Osteoblast (primary cell): ENCODE measurements around the gene UPK1A. TPM values are rescaled to one million over a fixed set of nuclear protein-coding genes. Genes with fewer than 3 reads are reported as not detected.

ENCODE experiments used
- DNase-seq: peaks from one replicate; pipeline ENCODE4 v3.0.0; 2011; ENCODE audit warnings: low spot score, mixed read lengths; ENCODE audit not compliant: insufficient read length; ENCODE audit errors: missing footprints
- H2AFZ ChIP-seq: 2 replicates; pipeline ENCODE4 v1.6.0; 2011; ENCODE audit warnings: mild to moderate bottlenecking, low read length
- H3K27ac ChIP-seq: 2 replicates; pipeline ENCODE4 v1.5.1; 2011; ENCODE audit warnings: mild to moderate bottlenecking, low read depth, low read length, moderate library complexity
- H3K27me3 ChIP-seq: 2 replicates; pipeline ENCODE4 v1.6.0; 2012; ENCODE audit warnings: mild to moderate bottlenecking, control low read depth, inconsistent platforms, low read length, moderate library complexity; ENCODE audit not compliant: insufficient read depth
- H3K36me3 ChIP-seq: 2 replicates; pipeline ENCODE4 v1.5.1; 2011; ENCODE audit warnings: mild to moderate bottlenecking, low read length, control low read depth, moderate library complexity; ENCODE audit not compliant: insufficient read depth
- H3K4me1 ChIP-seq: 2 replicates; pipeline ENCODE4 v1.5.1; 2011; ENCODE audit warnings: mild to moderate bottlenecking, low read length, control low read depth, moderate library complexity; ENCODE audit not compliant: insufficient read depth
- H3K4me2 ChIP-seq: 2 replicates; pipeline ENCODE4 v1.6.0; 2011; ENCODE audit warnings: mild to moderate bottlenecking, low read length; ENCODE audit not compliant: insufficient read depth
- H3K4me3 ChIP-seq: fragments of 200-600 bp; sonication (generic); 3 replicates; pipeline ENCODE4 v1.5.1; 2012; ENCODE audit warnings: mild to moderate bottlenecking, low read length, inconsistent platforms; ENCODE audit not compliant: insufficient read depth
- H3K79me2 ChIP-seq: 2 replicates; pipeline ENCODE4 v1.6.0; 2012; ENCODE audit warnings: mild to moderate bottlenecking, low read length, control low read depth, inconsistent platforms; ENCODE audit not compliant: insufficient read depth
- H3K9me3 ChIP-seq: 2 replicates; pipeline ENCODE4 v1.5.1; 2011; ENCODE audit warnings: low read depth, low read length, control low read depth
- H4K20me1 ChIP-seq: 2 replicates; pipeline ENCODE4 v1.6.0; 2012; ENCODE audit warnings: mild to moderate bottlenecking, low read length, control low read depth; ENCODE audit not compliant: insufficient read depth
- total RNA-seq: library from RNA; depleted of rRNA; stranded (reverse); fragments of >200 nt; gene quantifications from 2 replicates; pipeline ENCODE4 v1.2.3, GENCODE V29; 2012
- TF ChIP-seq, protein P1 (sequence below): IDR thresholded peaks from 2 replicates; pipeline ENCODE4 v1.5.1; 2011; ENCODE audit warnings: mild to moderate bottlenecking, low read depth, low read length, moderate library complexity; ENCODE audit errors: extremely low read depth

UPK1A gene
- total RNA-seq, 1 donor, result not detected

DNA sequence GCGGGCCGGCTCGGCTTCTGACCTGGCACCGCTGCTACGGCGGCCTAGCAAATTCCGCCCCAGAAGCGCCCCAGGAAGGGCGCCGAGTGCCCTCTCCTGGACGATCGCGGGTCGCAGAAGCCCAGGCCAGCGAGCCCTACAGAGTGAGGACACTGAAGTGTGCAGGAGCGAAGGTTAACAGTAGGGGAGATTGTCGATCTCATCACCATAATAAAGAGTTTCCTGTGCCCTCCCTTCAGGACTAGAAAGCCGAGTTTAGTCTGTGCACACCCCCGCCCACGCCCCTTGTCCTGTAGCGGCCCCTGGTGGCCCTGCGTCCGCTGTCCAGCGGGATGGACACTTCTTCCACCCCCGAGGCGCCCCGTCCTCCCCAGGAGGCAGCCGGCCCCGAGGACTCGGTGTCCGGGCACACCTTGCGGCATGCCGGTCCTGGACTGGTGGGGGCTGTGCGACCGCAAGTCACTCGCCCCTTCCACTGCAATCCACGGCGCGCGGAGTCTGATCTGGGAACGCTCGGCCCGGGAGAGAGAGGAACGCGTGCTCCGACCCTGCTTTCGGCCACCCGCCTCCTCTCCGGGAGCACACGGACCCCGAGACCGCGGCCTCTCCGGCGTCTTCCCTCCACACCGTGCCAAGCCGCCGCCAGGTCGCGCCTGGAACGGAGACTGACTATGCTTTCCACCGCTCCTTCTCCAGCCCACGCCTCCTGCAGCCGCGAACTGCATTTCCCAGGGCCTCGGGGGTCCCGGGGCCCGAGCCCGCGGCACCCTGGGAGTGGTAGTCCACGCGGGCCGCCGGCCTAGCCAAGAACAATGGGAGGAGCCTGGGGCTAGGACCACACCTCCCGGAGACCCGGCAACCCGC, 50.7 kb downstream of the UPK1A start:
- H3K36me3 ChIP-seq, result peaks cover 12% of the 10 kb centered on the region
- TF ChIP-seq, protein P1, sequence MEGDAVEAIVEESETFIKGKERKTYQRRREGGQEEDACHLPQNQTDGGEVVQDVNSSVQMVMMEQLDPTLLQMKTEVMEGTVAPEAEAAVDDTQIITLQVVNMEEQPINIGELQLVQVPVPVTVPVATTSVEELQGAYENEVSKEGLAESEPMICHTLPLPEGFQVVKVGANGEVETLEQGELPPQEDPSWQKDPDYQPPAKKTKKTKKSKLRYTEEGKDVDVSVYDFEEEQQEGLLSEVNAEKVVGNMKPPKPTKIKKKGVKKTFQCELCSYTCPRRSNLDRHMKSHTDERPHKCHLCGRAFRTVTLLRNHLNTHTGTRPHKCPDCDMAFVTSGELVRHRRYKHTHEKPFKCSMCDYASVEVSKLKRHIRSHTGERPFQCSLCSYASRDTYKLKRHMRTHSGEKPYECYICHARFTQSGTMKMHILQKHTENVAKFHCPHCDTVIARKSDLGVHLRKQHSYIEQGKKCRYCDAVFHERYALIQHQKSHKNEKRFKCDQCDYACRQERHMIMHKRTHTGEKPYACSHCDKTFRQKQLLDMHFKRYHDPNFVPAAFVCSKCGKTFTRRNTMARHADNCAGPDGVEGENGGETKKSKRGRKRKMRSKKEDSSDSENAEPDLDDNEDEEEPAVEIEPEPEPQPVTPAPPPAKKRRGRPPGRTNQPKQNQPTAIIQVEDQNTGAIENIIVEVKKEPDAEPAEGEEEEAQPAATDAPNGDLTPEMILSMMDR, result peak; percentile 78
- DNase-seq, result peak; percentile 100

DNA sequence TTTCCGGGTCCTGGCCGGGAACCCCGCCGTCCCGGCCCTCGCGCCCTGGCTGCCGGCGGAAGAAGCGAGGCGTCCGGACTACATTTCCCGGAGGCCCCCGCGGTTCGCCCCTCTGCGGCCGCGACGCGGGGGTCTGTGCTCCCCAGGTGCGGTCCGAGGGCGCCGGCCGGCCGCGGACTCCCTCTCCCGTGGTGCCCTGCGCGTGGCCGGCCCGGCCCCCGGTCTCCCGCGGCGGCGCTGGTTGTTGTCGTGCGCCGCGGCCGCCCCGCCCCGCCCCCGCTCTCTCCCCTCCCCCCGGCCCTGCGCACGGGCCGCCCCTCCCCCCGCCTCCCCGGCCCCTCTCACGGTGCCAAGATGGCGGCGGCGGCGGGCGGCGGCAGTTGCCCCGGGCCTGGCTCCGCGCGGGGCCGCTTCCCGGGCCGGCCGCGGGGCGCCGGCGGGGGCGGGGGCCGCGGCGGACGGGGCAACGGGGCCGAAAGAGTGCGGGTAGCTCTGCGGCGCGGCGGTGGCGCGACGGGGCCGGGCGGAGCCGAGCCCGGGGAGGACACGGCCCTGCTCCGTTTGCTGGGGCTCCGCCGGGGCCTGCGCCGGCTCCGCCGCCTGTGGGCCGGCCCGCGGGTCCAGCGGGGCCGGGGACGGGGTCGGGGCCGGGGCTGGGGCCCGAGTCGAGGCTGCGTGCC, 51.5 kb downstream of the UPK1A start, which contains the start of gene KMT2B:
TSS of gene KMT2B (plus strand) at position 339 of the 680 bp plus-strand sequence. CDS start at position 355, 16 bp downstream.
- no peaks in the 10 kb centered on the region for H3K27me3 ChIP-seq
- H3K4me1 ChIP-seq, result peaks cover 17% of the 10 kb centered on the region
- H3K4me2 ChIP-seq, result peak within 1 kb of the TSS; percentile 89
- peak within 1 kb of the TSS; percentile 96 for H2AFZ ChIP-seq
- H3K9me3 ChIP-seq, result no peaks in the 10 kb centered on the region
- peak within 1 kb of the TSS; percentile 90 for H3K4me3 ChIP-seq
- H3K79me2 ChIP-seq, result peaks cover 47% of the 10 kb centered on the region
- peak; percentile 100 for DNase-seq
- peak within 1 kb of the TSS; percentile 56 for H3K27ac ChIP-seq
- TF ChIP-seq, protein P1, result no peak
- H4K20me1 ChIP-seq, result peaks cover 25% of the 10 kb centered on the region
- peaks cover 20% of the 10 kb centered on the region for H3K36me3 ChIP-seq

More for the DNA sequence above, 50.7 kb downstream of the UPK1A start:
- peak overlapping the region; percentile 96 for H2AFZ ChIP-seq
- H3K4me1 ChIP-seq, result peaks cover 17% of the 10 kb centered on the region
- peaks cover 25% of the 10 kb centered on the region for H4K20me1 ChIP-seq
- peak overlapping the region; percentile 89 for H3K4me2 ChIP-seq
- peak overlapping the region; percentile 80 for H3K4me3 ChIP-seq
- H3K27ac ChIP-seq, result peak overlapping the region; percentile 20
- no peaks in the 10 kb centered on the region for H3K9me3 ChIP-seq
- H3K27me3 ChIP-seq, result no peaks in the 10 kb centered on the region
- H3K79me2 ChIP-seq, result peaks cover 39% of the 10 kb centered on the region

DNA sequence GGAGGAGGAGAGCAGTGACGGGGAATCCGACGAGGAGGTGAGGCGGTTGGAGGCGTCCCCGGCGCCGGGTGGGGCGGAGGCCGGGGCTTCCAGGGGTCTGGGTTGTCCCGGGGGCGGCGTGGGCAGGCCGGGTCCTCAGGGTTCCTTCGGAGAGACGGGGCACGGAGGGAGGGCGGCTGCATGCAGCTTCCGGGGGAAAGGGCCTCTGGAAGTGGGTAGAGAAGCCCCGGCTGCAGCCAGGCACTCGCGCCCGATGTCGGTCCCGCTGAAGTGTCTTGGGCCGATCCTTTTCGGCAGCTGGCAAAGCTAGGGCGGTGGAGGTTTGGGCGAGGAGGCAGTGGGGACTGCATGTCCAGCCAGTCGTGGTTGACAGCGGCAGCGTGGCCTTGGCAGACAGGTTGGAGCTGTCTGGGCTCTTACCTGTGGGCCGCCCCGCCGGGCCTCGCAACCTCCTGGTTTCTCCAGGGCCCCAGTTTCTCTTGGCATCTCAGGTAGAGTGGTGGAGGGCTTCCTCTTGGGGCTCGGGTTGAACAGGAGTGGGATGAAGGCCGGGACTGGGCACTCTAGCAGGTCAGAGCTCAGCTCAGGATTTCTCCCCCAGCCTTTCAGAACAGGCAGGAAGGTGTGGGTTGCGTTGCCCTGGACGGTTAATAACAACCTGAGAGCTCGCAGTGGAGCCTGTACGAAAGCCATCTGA, 52.2 kb downstream of the UPK1A start:
- Histone ChIP-seq H3K27ac (peak overlapping the region; percentile 56), H3K9me3 (no peaks in the 10 kb centered on the region), H3K4me2 (peak overlapping the region; percentile 84), H3K79me2 (peaks cover 50% of the 10 kb centered on the region), H3K4me1 (peaks cover 17% of the 10 kb centered on the region), H4K20me1 (peaks cover 25% of the 10 kb centered on the region), H3K27me3 (no peaks in the 10 kb centered on the region), H3K4me3 (peak overlapping the region; percentile 90), H2AFZ (peak overlapping the region; percentile 29), H3K36me3 (peaks cover 27% of the 10 kb centered on the region)
- TF ChIP-seq, protein P1, result no peak
- peak; percentile 96 for DNase-seq
